Mesodermal cell (in vitro differentiated cells): ENCODE data around the gene SLC25A17.

Experiments
- H3K27ac ChIP-seq: 2 replicates; pipeline ENCODE4 v1.7.0; 2013; ENCODE audit warnings: mild to moderate bottlenecking, low read depth, low read length, moderate library complexity; ENCODE audit not compliant: severe bottlenecking
- H3K36me3 ChIP-seq: 2 replicates; pipeline ENCODE4 v1.7.1; 2013; ENCODE audit warnings: mild to moderate bottlenecking, low read length, moderate library complexity; ENCODE audit not compliant: control insufficient read depth, insufficient read depth
- H3K4me1 ChIP-seq: one replicate; pipeline ENCODE4 v1.7.1; 2013; ENCODE audit warnings: mild to moderate bottlenecking, low read length; ENCODE audit not compliant: insufficient read depth, control insufficient read depth, poor library complexity, severe bottlenecking
- H3K4me3 ChIP-seq: 2 replicates; pipeline ENCODE4 v1.7.0; 2013; ENCODE audit warnings: low read length, control low read depth, mild to moderate bottlenecking; ENCODE audit not compliant: insufficient read depth, poor library complexity, severe bottlenecking; ENCODE audit errors: extremely low read depth
- H3K9me3 ChIP-seq: 2 replicates; pipeline ENCODE4 v1.7.1; 2013; ENCODE audit warnings: mild to moderate bottlenecking, low read length, moderate library complexity; ENCODE audit not compliant: control insufficient read depth
- WGBS, 2 experiments: methylation state at CpG; one replicate each; pipeline ENCODE4 v1.1.5; 2013; ENCODE audit warnings: missing lambda C conversion rate in 2 of 2; ENCODE audit not compliant: insufficient coverage in 2 of 2; 5-methylcytosine and 5-hydroxymethylcytosine counted together

The SLC25A17 gene

DNA sequence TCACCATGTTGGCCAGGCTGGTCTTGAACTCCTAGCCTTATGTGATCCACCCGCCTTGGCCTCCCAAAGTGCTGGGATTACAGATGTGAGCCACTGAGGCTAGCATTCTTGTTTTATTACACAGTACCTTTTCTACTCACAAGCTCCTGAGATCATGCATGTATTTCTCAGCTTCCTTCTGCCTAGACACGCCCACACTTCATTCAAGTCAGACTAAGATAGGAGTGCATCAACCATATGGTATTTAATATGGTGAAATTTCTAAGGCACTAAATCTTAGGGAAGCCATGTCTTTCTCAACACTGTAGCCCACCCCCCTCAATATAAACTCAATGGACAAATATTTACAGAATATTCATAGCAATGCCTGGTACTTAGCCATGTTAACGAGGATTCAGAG lies 62.1 kb downstream of the SLC25A17 start:
- Histone ChIP-seq H3K4me3 (no peak overlapping the region), H3K4me1 (no peaks in the 10 kb centered on the region), H3K36me3 (no peaks in the 10 kb centered on the region), H3K27ac (no peak overlapping the region), H3K9me3 (no peaks in the 10 kb centered on the region)
- 100% methylated on average over 1 of the region's 3 CpGs for WGBS, 2 experiments

DNA sequence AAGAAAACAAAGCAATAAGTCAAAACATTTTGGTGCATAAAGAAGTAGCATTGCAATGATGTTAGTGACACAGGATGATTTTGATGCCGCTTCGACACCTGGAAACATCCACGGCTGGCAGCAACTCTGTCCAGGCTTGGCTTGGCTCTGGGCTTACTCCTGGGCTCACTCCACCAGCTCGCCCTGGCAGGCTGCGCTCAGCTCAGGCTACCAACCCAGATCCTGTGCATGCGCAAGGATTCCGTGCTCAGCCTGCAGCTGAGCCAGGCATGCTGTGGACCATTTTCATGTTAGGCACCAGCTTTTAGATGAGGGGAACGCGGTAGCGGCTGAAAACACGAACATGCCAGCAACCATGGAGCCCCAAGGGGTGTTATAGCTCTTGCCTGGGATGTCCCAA lies 66.0 kb downstream of the SLC25A17 start:
- WGBS, 2 experiments = 96 to 97% methylated on average over 11 of the region's 11 CpGs
- Histone ChIP-seq H3K36me3 (no peaks in the 10 kb centered on the region), H3K27ac (no peak overlapping the region), H3K9me3 (peaks cover 10% of the 10 kb centered on the region), H3K4me1 (peaks cover 4% of the 10 kb centered on the region), H3K4me3 (no peak overlapping the region)

DNA sequence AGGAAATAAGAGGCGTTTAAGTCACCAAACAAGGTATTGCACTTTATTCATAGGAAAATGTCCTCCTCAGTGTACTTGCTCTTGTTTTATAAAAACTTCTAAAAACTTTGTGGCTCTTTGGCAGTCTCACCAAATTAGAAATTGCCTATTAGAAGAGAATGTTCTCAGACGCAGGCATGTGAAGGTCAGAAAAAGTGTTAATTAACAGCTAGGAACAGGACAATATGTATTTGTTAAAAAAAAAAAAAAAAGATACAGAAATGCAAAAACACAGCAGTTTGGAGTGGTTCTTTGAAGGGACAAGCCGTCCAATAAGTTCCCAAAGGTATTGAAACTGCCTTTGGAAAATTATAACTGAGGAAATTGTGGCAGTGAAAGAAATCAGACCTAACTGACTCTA lies 67.9 kb downstream of the SLC25A17 start:
- Histone ChIP-seq H3K27ac (peak overlapping the region; percentile 64), H3K4me3 (no peak overlapping the region), H3K4me1 (peaks cover 4% of the 10 kb centered on the region), H3K9me3 (peaks cover 13% of the 10 kb centered on the region), H3K36me3 (no peaks in the 10 kb centered on the region)
- 50 to 83% methylated on average over 1 of the region's 3 CpGs for WGBS, 2 experiments

DNA sequence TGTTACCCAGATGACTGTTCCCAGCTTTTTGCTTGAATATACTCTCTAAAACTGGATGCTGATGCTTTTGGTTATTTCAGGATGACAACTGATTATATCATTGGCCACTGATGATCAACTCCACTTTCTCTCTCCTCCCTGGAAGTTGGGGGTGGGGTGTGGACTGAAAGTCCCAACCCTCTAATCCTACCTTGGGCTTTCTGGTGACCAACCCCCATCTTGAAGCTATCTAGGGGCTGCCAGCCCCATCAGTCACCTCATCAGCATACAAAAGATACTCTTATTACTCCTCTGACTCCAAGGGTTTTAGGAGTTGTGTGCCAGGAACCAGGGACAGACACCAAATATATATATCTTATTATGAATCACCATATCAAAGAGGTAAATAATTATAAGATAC lies 69.3 kb downstream of the SLC25A17 start:
- no peak overlapping the region for H3K27ac ChIP-seq
- H3K9me3 ChIP-seq = peaks cover 13% of the 10 kb centered on the region
- H3K4me3 ChIP-seq = no peak overlapping the region
- peaks cover 4% of the 10 kb centered on the region for H3K4me1 ChIP-seq
- H3K36me3 ChIP-seq = no peaks in the 10 kb centered on the region

DNA sequence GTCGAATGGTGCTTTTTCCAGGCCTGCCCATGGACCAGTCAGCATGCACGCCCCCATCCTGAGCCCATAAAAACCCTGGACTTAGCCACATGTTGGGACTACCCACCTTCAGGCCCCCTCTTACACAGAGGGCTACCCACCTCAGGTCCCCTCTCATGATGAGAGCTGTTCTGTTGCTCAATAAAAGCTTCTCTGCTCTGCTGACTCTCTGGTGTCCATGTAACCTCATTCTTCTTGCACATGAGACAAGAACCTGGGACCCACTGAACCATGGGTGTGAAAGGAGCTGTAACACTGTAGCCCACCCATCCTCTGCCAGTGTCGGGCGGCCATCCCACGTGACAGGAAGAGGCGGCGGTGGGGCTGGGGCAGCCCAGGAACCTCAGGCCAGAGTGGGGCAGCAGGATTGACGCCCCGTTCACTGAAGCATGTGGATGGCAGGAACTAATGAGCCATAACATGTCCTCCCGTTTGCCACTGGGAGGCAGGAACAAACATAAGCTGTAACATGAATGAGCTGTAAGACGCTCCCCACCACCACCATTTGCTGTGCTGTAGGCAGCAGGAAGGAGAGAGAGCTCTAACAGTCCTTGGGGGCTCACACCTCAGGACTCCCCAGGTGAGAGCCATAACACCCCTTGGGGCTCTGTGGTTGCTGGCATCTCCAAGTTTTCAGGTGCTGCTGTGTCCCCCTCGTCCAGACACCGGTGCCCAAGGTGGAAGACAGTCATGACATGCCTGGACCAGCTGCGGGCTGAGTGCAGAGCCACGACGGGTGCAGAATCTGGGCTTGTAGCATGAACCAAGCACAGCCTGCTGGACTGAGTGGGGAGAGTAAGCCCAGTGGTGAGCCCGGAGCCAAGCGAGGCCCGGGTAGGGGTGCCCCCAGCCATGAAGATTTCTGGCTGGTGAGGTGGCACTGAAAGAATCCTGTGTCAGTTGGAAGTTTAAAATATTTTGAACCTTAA lies 70.5 kb downstream of the SLC25A17 start:
- H3K4me3 ChIP-seq = no peak overlapping the region

DNA sequence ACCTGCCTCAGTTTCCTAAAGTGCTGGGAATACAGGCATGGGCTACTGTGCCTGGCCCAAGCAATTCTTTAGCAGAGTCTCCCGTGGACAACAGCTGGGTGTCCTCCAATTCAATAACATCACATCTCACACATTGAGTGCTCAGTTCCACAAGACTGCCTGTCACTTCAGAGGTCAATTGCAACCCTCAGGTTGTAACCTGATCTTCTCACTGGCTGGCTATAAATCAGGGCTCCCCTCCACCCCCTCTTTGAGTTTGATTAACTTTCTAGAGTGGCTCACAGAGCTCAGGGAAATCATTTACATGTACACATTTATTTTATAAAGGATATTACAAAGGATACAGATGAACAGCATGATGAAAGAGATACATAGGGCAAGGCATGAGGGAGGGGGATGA lies 71.8 kb downstream of the SLC25A17 start:
- H3K4me3 ChIP-seq = no peak overlapping the region
- H3K27ac ChIP-seq = no peak overlapping the region
- peaks cover 13% of the 10 kb centered on the region for H3K9me3 ChIP-seq
- no peaks in the 10 kb centered on the region for H3K36me3 ChIP-seq
- H3K4me1 ChIP-seq = peaks cover 4% of the 10 kb centered on the region
- 100% methylated on average over 1 of the region's 1 CpG; no CpG with 5 or more reads in 1 of the 2 experiments for WGBS, 2 experiments

More for the DNA sequence above, 70.5 kb downstream of the SLC25A17 start:
- Histone ChIP-seq H3K27ac (no peak overlapping the region), H3K4me1 (peaks cover 4% of the 10 kb centered on the region), H3K36me3 (no peaks in the 10 kb centered on the region), H3K9me3 (peaks cover 13% of the 10 kb centered on the region)
- 96 to 99% methylated on average over 18 to 19 of the region's 19 CpGs for WGBS, 2 experiments

DNA sequence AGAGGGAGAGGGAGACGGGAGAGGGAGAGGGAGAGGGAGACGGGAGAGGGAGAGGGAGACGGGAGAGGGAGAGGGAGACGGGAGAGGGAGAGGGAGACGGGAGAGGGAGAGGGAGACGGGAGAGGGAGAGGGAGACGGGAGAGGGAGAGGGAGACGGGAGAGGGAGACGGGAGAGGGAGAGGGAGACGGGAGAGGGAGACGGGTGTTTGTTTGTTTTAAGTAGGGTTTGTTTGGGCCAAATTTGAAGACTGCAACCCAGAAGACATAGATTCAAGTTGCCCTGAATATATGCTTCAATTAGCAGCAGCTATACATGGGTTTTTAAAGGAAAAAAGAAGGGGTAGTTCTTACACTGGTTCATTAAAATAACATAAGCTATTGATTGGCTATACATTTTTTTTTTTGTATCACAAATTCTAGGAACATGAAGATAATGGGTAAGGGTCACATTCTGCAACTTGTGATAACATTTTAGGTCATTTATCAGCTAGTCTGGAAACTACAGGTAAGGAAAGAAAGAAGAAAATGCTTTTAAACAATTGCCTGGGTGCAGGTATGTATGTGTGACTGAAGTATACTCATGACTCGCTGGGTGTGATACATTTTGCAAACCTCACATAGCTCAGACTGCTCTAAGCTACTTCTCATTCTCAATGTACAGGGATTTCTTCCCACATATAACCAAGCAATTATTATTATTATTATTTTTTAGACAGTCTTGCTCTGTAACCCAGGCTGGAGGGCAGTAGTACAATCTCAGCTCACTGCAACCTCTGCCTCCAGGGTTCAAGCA lies 72.5 kb downstream of the SLC25A17 start:
- peaks cover 4% of the 10 kb centered on the region for H3K4me1 ChIP-seq
- 93% methylated on average over 3 of the region's 12 CpGs; no CpG with 5 or more reads in 1 of the 2 experiments for WGBS, 2 experiments
- H3K9me3 ChIP-seq = peaks cover 13% of the 10 kb centered on the region
- H3K36me3 ChIP-seq = no peaks in the 10 kb centered on the region
- H3K27ac ChIP-seq = no peak overlapping the region
- no peak overlapping the region for H3K4me3 ChIP-seq

DNA sequence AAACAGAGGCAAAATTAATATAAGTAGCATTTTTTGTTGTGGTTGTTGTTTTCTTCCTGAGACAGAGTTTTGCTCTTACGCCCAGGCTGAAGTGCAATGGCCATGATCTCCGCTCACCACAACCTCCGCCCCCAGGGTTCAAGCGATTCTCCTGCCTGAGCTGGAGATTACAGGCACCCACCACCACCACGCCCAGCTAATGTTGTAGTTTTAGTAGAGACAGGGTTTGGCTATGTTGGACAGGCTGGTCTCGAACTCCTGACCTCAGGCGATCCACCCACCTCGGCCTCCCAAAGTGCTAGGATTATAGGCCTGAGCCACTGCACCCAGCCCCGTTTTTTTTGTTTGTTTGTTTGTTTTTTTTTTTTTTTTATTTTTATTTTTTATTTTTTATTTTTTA lies 75.4 kb downstream of the SLC25A17 start:
- peaks cover 3% of the 10 kb centered on the region for H3K4me1 ChIP-seq
- 95 to 100% methylated on average over 2 to 3 of the region's 9 CpGs for WGBS, 2 experiments
- peaks cover 10% of the 10 kb centered on the region for H3K9me3 ChIP-seq
- no peak overlapping the region for H3K27ac ChIP-seq
- no peak overlapping the region for H3K4me3 ChIP-seq
- H3K36me3 ChIP-seq = no peaks in the 10 kb centered on the region

DNA sequence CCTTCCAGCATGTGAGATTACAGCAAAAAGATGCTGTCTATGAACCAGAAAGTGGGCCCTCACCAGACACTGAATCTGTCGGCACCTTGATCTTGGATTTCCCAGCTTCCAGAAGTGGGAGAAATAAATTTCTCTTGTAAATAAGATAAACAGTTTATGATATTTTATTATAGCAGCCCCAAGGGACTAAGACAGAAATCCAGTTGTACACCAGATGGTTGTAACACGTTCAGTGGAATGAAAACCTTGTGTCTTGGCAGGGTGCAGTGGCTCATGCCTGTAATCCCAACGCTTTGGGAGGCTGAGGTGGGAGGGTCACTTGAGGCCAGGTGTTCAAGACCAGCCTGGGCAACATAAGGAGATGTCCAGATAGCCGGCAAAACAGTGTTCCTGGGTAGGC lies 78.0 kb downstream of the SLC25A17 start:
- H3K4me3 ChIP-seq = no peak overlapping the region
- no peaks in the 10 kb centered on the region for H3K9me3 ChIP-seq
- 93 to 95% methylated on average over 3 of the region's 4 CpGs for WGBS, 2 experiments
- H3K36me3 ChIP-seq = no peaks in the 10 kb centered on the region
- peaks cover 3% of the 10 kb centered on the region for H3K4me1 ChIP-seq
- H3K27ac ChIP-seq = no peak overlapping the region

DNA sequence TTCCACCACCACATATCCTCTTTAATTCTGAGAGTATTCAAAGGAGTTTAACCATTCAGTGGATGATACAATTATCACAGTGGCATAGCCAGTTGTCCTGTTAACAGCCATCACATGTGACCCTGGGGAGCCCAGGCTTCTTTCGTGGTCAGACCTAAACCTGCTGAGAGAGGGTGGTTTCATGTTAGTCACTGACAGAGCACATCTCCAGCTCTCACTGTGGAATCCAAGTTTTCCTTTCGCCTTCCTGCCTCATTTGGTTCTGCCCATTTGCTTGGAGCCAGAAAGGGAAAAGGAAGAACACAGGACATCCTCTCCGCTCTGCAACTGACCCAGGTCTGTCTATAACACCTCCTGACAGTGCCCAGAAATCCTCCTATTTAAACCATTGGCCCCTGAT lies 79.4 kb downstream of the SLC25A17 start:
- Histone ChIP-seq H3K9me3 (no peaks in the 10 kb centered on the region), H3K4me3 (no peak overlapping the region), H3K4me1 (peaks cover 3% of the 10 kb centered on the region), H3K36me3 (no peaks in the 10 kb centered on the region), H3K27ac (no peak overlapping the region)
- WGBS, 2 experiments = 79 to 93% methylated on average over 2 of the region's 3 CpGs
